Uterus (tissue), 4 donors: Measurements from ENCODE around the gene NKX3-2. TPM values are rescaled to one million over a fixed set of nuclear protein-coding genes. Genes with fewer than 3 reads are reported as not detected.

Experiments
- DNase-seq, 2 donors: peaks; one replicate each; pipeline ENCODE4 v3.0.0-alpha.2; 2019 to 2020
- H3K27ac ChIP-seq, 2 donors: fragments of 200-600 bp; sonication (generic); 1 replicate in 1 of 2; 2 replicates in 1 of 2; pipeline ENCODE4 v1.5.1; 2016 to 2018
- H3K27me3 ChIP-seq, 2 donors: fragments of 200-600 bp; sonication (generic); one replicate each; pipeline ENCODE4 v1.5.1; 2018 to 2019; ENCODE audit warnings: control low read depth in 1 of 2
- H3K36me3 ChIP-seq, 2 donors: fragments of 200-600 bp; sonication (generic); one replicate each; pipeline ENCODE4 v1.5.1; 2019; ENCODE audit warnings: control low read depth in 1 of 2
- H3K4me1 ChIP-seq, 2 donors: fragments of 200-600 bp; sonication (generic); one replicate each; pipeline ENCODE4 v1.5.1; 2018 to 2019; ENCODE audit warnings: control low read depth in 1 of 2
- H3K4me3 ChIP-seq, 2 donors: fragments of 200-600 bp; sonication (generic); 1 replicate in 1 of 2; 2 replicates in 1 of 2; pipeline ENCODE4 v1.5.1; 2018 to 2019; ENCODE audit warnings: mild to moderate bottlenecking in 1 of 2
- H3K9me3 ChIP-seq, 2 donors: fragments of 200-600 bp; sonication (generic); one replicate each; pipeline ENCODE4 v1.5.1; 2019; ENCODE audit warnings: control low read depth in 1 of 2
- CTCF ChIP-seq, 4 experiments: fragments of 200-600 bp in 2 of 4; fragments of 450-650 bp in 2 of 4; sonication (generic) in 2 of 4; IDR thresholded peaks; one replicate each; pipeline ENCODE4 v1.5.1; 2016 to 2019; ENCODE audit warnings: antibody characterized with exemption in 4 of 4, mild to moderate bottlenecking in 2 of 4, moderate library complexity in 1 of 4
- POLR2A ChIP-seq, 2 donors: fragments of 450-650 bp; IDR thresholded peaks; one replicate each; pipeline ENCODE4 v1.6.1; 2016; ENCODE audit warnings: antibody characterized with exemption in 2 of 2, mild to moderate bottlenecking in 1 of 2, moderate library complexity in 1 of 2
- intact Hi-C: fragments of 100-400 bp; cut with DNase I; formaldehyde crosslinking; loops from one replicate; pipeline ENCODE4 v1.15.1; 2023; ENCODE audit warnings: low total_unique reads
- total RNA-seq, 4 donors: library from RNA; depleted of rRNA in 3 of 4; stranded (reverse); fragments of >200 nt in 3 of 4; gene quantifications; one replicate each; pipeline versions ENCODE4 v1.1.0 to v1.2.4, GENCODE V29; 2014 to 2023
- donor health status: DM: yes; HTN: yes; CAD: no.

Gene NKX3-2
- 1 to 10 TPM in 1 of 4 donors, under 1 TPM in 1, not detected in 2; 0.62 to 1.2 TPM for total RNA-seq

GRCh38 chr4:13543839-13544605, at the start of gene NKX3-2:
TSS of gene NKX3-2 (minus strand) at chr4:13544508. CDS start at chr4:13544414, 94 bp downstream.
- DNase-seq, result no peak
- Histone ChIP-seq H3K4me3 (peak within 1 kb of the TSS; percentile 32 to 47), H3K27ac (peak within 1 kb of the TSS; percentile 25 to 64), H3K27me3 (peaks cover 37 to 68% of the 10 kb centered on the region in 2 donors), H3K36me3 (no peaks in the 10 kb centered on the region), H3K9me3 (no peaks in the 10 kb centered on the region), H3K4me1 (peaks cover 0 to 11% of the 10 kb centered on the region in 2 donors)
- intact Hi-C loops, result no loop called here
- TF ChIP-seq POLR2A (IDR thresholded peaks at IDR 0.05) (no peak), CTCF (IDR thresholded peaks at IDR 0.05) (no peak)

- Histone ChIP-seq H3K9me3 (no peaks in the 10 kb centered on the region), H3K4me1 (no peaks in the 10 kb centered on the region), H3K27me3 (no peaks in the 10 kb centered on the region), H3K4me3 (no peak overlapping the region), H3K27ac (no peak overlapping the region), H3K36me3 (no peaks in the 10 kb centered on the region)
- intact Hi-C loops, result no loop called here
- TF ChIP-seq POLR2A (IDR thresholded peaks at IDR 0.05), result no peak
- no peak for TF ChIP-seq CTCF (IDR thresholded peaks at IDR 0.05)
- no peak for DNase-seq
These were observed 47.9 kb upstream of the NKX3-2 start for GRCh38 chr4:13592220-13592619.

DNA sequence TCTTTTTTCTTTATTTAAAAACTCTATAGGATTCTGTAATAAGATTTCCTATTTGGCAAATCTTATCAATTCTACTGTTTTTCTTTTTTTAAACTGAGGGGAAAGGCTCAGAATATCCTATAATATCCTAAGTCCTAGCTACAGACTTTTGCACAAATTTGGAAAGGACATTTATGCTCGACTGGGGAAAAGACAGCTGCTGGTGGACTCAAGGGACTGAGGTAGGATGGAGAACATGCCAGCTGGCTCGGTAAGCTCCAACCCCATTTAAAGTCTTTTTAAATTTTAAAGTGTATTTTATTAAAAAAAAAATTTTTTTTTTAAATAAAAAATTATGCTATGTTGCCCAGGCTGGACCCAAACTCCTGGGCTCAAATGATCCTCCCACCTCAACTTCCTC, 46.5 kb upstream of the NKX3-2 start:
- Histone ChIP-seq H3K36me3 (no peaks in the 10 kb centered on the region), H3K27ac (no peak overlapping the region)

GRCh38 chr4:13588954-13589353, 44.6 kb upstream of the NKX3-2 start:
- TF ChIP-seq POLR2A (IDR thresholded peaks at IDR 0.05) (no peak), CTCF (IDR thresholded peaks at IDR 0.05) (no peak)
- DNase-seq, result no peak
- Histone ChIP-seq H3K9me3 (no peaks in the 10 kb centered on the region), H3K27me3 (no peaks in the 10 kb centered on the region), H3K36me3 (no peaks in the 10 kb centered on the region), H3K27ac (no peak overlapping the region), H3K4me3 (no peak overlapping the region), H3K4me1 (no peaks in the 10 kb centered on the region)
- intact Hi-C loops, result no loop called here

More for the DNA sequence above, 46.5 kb upstream of the NKX3-2 start:
- Histone ChIP-seq H3K27me3 (no peaks in the 10 kb centered on the region), H3K4me3 (no peak overlapping the region), H3K9me3 (no peaks in the 10 kb centered on the region), H3K4me1 (no peaks in the 10 kb centered on the region)
- intact Hi-C loops, result no loop called here
- no peak for DNase-seq
- TF ChIP-seq POLR2A (IDR thresholded peaks at IDR 0.05) (no peak), CTCF (IDR thresholded peaks at IDR 0.05) (no peak)

DNA sequence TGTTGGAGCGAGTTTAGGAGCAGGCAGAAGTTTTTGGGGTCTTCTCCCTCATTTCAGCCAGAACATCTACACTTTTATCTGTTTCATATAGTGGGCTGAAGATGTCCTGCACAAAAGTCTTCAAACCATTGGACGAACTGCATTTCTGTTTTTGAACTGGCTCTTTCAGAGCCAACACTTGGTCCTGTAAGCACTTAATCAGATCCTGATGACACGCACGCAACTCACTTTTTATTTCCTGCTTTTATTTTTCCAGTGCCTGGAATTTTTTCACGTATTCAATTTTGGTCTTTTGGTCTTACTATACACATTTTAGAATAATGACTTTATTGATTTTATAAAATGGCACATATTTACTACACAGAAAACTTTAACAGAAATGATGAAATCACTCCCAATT, 40.2 kb upstream of the NKX3-2 start:
- H3K4me1 ChIP-seq, result no peaks in the 10 kb centered on the region
- H3K27ac ChIP-seq, result no peak overlapping the region
- intact Hi-C loops, result no loop called here
- H3K36me3 ChIP-seq, result no peaks in the 10 kb centered on the region
- no peak overlapping the region for H3K4me3 ChIP-seq
- H3K27me3 ChIP-seq, result no peaks in the 10 kb centered on the region
- H3K9me3 ChIP-seq, result no peaks in the 10 kb centered on the region
- no peak for TF ChIP-seq CTCF (IDR thresholded peaks at IDR 0.05)
- TF ChIP-seq POLR2A (IDR thresholded peaks at IDR 0.05), result no peak
- no peak for DNase-seq
